NCI-H524 (cell line): ENCODE measurements around the gene FGFR3.
"Not testable (repeated sequence)": the region's sequence is repeated elsewhere in the genome, so short reads cannot be mapped to it uniquely, and the experiment has no call there.

ENCODE experiments used
- DNase-seq, 2 experiments: peaks; one replicate each; lab custom pipeline; 2025; lab: John Stamatoyannopoulos, UW

Gene FGFR3

GRCh38 chr4:1841201-1841886, 48.3 kb downstream of the FGFR3 start:
- DNase-seq: no peak

- DNase-seq: no peak
These were observed 48.8 kb downstream of the FGFR3 start for GRCh38 chr4:1841887-1842210.

GRCh38 chr4:1842339-1842895, 49.3 kb downstream of the FGFR3 start:
- DNase-seq: no peak

- no peak for DNase-seq
These were observed 49.9 kb downstream of the FGFR3 start for GRCh38 chr4:1842993-1843448.

GRCh38 chr4:1843852-1844251, 50.8 kb downstream of the FGFR3 start:
- DNase-seq: no peak

GRCh38 chr4:1844618-1845017, 51.5 kb downstream of the FGFR3 start:
- DNase-seq: not testable (repeated sequence)

- no peak for DNase-seq
These were observed 53.5 kb downstream of the FGFR3 start for GRCh38 chr4:1846580-1846979.

- DNase-seq: no peak
These were observed 57.2 kb downstream of the FGFR3 start for GRCh38 chr4:1850276-1850675.

GRCh38 chr4:1851160-1851559, 58.1 kb downstream of the FGFR3 start:
- no peak for DNase-seq

- DNase-seq: no peak
These were observed 58.7 kb downstream of the FGFR3 start for GRCh38 chr4:1851575-1852410.

- DNase-seq: no peak
These were observed 60.0 kb downstream of the FGFR3 start for GRCh38 chr4:1852904-1853623.

GRCh38 chr4:1854752-1855151, 61.7 kb downstream of the FGFR3 start:
- no peak for DNase-seq

GRCh38 chr4:1855333-1856070, 62.4 kb downstream of the FGFR3 start:
- no peak for DNase-seq

- peak; percentile 83 to 95 for DNase-seq
These were observed 63.2 kb downstream of the FGFR3 start, which contains the start of gene LETM1 for GRCh38 chr4:1856071-1856942. Gene LETM1 (minus strand): TSS chr4:1856156. CDS start chr4:1855950, 206 bp downstream.

GRCh38 chr4:1856943-1857699, 64.0 kb downstream of the FGFR3 start:
- no peak for DNase-seq

GRCh38 chr4:1857931-1858330, 64.8 kb downstream of the FGFR3 start:
- no peak for DNase-seq
